ENCODE data around the gene RYR2.

RYR2 gene

DNA sequence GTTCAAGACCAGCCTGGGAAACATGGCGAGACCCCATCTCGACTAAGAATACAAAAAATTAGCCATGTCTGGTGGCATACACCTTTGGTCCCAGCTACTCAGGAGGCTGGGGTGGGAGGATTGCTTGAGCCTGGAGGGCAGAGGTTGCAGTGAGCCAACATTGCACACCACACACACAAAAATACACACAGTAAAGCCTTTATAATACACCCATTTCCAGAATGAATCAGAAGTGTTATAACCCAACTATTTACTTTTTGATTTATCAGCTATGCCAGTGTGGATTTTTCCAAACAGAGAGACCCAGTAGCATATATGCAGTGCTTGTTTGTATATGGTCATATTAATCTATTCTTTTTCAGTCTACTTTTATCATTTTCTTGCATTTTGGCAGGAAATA lies 648.7 kb downstream of the RYR2 start:
- DNase-seq, result no peak

DNA sequence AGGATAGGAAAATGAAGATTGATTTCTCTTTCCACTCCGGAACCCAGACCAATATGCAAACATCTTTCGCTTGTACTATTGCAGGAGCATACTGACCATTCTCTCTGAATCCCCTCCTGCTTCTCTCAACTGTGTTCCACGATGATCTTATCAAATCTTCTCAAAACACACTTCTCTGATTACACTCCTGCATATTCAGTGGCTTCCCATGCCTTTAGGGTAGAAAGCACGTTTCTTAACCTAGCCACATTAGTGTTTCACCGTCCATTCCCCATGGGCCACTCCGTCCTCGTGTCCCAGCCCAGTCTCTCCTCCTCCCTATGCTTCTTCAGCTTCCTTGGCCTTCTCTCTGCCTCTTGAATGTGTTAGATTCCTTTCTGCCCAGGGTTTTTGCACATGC lies 650.3 kb downstream of the RYR2 start:
- DNase-seq, result no peak

DNA sequence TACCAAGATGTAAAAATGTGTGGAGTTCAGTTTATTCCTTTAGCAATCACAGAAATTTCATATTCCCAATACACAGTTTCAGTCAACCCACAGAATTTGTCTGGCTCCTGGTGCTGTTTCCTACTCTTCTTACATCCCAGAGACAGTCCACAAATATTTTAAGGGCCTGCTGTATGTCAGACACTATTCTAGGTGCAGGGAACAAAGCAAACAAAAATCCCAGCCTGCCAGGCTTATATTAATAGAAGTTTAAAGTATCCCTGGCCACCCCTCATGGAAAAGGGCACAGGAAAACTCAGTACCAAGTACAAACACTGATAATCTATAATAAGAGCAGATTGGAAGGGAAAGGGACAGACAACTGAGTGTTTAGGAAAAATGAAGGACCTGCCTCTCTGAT lies 653.9 kb downstream of the RYR2 start:
- DNase-seq, result no peak

DNA sequence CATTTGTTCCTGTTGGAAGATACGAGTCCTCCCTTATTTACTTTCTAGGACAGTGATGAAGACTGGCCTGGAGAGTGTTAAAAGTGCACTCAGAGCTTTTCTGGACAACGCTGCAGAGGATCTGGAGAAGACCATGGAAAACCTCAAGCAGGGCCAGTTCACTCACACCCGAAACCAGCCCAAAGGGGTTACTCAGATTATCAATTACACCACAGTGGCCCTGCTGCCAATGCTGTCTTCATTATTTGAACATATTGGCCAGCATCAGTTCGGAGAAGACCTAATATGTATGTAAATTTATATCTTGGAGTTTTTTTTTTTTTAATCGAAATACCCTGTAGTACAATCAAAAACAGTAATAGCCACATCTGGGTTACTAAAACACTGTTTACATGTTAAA lies 658.2 kb downstream of the RYR2 start:
- DNase-seq, result no peak

DNA sequence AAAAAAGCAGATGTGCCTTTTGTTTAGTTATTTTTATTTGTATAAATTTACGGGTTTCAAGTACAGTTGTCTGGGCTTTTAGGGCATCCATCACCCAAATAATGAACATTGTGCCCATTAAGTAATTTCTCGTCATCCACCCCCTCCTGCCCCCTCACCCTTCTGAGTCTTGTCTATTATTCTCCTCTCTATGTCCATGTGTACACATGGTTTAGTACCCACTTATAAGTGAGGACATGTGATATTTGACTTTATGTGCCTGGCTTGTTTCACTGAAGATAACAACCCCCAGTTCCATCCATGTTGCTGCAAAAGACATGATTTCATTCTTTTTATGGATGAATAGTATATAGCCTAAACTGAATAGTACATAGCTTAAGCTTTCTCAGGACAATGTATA lies 659.5 kb downstream of the RYR2 start:
- DNase-seq, result no peak

DNA sequence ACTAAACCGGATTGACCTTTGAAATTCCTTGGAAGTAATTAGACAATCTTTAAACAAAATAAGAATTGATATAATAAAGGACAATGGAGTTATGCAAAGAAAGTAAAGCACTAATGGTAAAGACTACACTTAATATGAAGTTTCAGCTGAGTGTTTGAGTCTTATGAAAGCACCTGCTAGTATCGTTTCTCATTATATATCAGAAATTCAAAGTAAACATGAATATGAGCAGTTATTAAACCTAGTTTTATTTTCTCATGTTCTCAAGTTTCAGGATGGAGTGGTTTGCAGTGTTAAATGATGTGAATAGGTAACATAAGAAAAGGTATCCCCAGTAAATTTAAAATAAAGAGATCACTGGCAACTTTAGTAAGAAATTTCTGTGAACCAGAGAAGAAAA lies 660.2 kb downstream of the RYR2 start:
- DNase-seq, result no peak

DNA sequence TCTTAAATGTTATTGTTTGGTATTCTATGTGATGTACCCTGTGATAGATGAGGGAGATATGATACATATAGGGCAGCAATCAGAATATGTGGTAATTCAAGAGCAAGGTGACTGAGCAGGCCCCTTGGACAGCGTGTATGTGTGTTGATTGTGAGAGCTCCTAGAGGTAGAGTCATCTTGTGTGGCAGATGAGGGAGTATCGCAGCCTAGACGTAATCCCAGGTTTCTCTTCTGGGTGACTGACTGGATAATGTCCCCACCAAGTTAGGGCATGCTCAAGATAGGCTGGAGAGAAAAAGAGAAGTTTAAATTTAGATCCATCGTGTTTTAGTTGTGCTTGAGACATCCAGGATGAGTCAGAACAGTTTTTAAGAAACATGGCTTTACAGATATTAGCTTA lies 663.5 kb downstream of the RYR2 start:
- DNase-seq, result no peak

DNA sequence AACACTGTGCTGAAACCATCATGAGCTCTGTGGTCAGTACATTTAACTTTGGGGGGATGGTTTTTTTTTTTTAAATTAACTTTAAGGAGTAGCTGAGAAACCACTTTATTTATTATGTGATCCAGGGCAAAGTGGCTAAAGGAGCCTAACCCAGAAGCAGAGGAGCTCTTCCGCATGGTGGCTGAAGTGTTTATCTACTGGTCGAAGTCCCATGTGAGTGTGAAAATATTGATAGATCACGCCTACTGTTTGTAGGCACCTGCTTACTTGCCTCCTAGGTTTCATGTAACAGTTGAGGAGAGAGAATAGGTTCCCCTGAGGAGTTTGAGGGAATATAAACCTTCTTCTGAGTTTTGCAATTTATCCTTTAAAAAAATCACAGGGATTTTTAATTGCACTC lies 667.4 kb downstream of the RYR2 start:
- DNase-seq, result no peak

DNA sequence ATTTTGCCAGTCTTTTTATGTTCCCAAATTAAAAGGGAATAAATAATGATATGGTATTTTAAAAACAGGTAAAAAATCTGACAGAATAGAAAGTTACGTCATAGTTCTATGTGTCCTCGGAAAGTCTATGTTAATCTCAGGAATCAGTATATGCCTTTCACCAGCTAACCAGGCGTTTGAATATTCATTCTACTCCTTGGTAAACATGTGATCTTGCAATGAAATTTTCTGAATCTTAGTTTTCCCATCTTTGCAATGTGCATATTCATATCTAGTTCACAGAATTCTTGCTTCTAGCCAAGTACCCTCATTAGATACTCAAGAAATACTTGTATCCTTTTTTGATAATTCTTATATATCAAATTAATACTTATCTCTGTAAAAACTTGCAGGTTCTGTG lies 669.3 kb downstream of the RYR2 start:
- no peak for DNase-seq

DNA sequence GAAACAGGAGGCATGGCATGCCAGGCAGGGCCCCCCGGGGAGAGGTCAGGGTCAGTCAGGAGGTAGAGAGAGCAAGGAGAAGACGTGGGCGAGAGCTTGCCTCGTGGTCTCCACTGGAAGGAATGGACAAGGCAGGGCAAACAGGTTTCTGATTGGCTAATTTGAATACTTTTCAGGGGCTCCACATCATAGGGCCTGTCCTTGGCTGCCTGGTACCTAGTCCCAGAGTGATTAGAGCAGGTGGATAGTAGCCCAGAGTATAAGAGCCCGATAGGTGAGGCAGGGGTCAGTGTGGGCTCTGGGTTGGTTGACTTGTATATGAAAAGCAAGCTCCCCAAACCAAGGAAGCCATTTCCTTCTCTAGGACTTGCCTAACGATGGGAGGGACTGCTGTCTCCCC lies 670.1 kb downstream of the RYR2 start:
- DNase-seq, result no peak

DNA sequence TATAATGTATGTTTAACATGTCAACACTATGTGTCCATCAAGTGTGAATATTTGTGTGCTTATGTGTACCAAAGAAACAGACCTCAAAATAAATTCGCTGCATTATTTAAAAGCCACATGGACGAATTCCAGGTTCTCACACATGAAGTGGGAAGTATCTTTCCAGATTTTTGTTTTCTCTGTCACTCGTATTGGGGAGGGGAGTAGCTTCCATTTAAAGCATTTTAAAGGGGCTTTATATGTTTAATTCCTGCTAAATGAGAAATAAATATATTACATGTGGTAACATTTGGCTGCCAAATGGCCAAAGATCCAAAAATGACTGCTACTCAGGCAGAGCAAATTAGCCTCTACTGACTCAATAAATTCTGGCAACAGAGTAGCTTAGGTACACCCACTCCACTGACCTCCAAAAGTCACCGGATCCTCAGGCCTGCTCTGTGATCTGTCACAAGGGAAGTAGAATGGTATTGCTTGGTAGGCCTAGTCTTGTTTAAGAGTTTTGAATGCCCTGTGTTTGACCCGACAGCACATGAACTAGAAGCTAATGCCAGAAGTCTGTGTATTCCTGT lies 670.7 kb downstream of the RYR2 start:
- no peak for DNase-seq

DNA sequence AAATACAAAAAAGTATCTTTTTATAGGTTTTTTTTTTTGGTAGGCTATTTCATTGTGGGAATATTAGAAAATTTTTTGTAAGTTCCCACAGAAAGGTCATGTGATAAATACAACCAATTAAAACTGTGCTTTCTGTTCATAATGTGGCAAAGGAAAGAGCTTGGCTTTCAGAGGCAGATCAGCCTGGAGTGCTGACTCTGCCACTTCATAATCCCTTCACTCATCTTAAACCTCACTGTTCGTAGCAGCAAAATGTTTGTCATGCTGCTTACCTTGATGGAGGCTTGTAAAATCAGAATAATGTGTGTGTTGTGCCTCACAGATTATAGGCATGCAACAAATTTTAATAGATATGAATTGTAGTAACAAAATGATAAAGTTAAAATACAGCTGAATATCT lies 671.9 kb downstream of the RYR2 start:
- no peak for DNase-seq

DNA sequence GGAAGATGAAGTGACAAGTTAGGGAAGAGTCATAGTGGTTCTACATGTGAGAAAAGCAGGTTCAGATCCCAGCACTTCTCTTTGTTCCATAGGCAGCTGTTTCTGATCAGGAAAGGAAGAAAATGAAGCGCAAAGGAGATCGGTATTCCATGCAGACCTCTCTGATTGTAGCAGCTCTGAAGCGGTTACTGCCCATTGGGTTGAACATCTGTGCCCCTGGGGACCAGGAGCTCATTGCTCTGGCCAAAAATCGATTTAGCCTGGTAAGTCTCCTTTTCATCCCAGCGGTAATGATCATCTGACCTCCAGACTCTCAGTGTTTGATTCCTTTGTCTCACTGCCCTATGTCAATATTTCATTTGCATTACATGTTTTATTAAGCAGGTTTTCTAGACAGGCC lies 675.1 kb downstream of the RYR2 start:
- DNase-seq, result no peak

DNA sequence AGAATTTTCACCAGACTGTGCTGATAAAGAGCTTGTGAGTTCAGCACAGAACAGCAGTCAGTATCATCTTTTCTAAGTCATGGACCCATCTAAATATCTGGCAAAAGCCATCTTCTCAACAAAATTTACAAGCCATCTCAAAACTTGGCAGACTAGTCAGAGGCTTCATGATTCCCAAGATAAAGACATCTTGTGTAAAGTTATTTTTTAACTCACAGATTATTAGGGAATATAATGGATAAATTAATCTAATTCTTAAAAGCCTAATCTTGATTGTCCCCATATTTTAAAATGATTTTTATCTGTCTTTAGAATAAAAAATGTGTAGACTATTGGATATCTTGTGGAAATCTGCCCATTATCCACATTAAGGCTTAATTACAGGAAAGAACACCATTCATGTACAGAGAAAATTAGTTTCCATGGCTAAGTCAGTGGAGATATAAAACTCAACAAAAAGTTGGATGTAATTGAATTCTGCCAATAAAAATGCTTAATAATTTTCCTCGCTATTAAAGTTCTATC lies 688.9 kb downstream of the RYR2 start:
- no peak for DNase-seq

DNA sequence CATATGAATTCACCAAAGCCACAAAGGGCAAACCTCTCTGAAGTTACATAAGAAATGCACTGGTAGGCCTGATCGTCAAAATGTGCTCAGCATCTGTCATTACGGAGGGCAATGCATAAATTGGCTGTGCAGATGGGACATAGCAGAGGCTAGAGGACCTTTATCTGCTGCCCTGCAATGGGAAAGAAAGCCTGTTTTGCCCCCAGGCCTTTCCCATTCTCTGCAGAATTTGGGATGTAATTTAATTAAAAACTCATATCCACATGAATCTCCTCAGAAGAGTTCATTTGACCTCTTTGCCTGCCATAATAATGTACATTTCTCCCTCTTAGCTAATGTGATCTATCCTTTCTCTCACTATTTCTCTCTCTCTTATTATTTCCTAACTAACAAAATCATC lies 690.7 kb downstream of the RYR2 start:
- no peak for DNase-seq

DNA sequence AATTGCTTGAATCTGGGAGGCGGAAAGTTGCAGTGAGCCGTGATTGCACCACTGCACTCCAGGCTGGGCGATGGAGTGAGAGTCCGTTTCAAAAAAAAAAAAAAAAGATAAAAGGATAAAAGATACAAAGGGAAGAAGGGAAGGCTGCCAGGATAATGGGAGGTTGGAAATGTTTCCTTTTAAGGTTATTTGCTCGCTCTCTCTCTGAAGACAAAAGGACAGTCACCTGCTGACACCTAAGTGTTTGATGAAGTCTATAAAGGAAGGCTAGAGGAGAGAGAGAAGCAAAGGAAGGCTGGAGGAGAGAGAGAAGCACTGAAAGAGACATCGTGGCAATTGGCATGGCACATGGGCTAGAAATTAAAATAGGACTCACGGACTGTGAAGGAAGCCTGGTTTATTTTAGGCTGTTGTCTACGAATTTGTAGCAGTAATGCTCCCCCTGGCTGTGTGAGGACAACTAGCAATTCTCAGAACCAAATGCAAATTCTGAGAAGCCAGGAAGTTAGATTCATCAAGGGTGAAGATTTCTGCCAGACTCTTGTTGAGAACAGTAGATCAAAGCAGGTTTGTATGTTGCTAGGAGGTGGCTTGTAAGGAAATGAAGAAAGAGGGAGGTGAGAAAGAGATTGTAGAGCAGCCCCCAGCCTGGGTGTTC lies 694.5 kb downstream of the RYR2 start:
- no peak for DNase-seq

DNA sequence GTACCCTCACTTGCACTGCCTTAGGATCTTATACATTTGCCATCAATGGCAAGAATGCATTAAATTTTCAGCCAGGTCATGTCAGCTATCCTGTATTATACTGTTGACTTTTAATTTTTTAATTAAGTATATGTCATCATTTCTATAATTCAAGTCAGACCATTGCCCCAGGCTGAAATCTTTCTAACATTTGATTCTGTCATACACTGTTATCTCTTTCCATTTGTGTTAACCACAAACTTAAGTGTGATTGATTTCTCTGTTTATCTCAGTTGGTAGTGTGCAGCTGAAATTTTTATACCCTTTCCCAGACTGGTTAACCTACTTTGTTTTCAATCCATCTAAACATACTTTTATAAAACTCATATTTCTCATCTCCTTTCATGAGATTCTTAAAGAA lies 695.5 kb downstream of the RYR2 start:
- DNase-seq, result no peak

DNA sequence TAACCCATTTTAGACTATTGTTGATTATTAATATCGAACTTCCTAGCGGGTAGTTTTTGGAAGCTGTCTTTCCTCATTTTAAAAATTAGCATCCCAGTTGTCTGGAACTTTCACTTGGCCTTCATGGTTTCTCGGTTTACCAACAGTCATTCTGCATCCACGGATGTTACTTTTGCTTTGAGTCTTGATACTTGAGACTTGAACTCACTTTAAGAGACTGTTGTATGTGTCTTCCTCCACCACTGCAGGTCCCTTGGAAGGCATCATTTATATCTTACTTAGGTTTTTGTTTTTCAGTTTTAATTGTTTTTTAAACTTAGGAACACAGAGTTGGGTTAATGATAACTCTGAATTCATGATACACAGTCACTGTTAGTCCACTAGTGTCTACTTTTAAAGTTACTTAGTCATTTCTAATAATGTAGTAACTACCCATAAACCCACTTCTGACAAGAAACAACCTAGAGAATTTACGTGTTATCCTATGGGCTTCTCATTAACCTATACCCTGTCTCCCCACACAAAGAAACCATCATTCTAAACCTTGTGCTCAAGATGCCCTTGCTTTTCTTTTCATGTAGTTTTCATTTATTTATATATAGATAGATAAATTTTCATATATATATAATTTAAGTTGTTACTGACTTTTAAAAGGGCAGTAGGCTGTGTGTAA lies 696.1 kb downstream of the RYR2 start:
- no peak for DNase-seq

DNA sequence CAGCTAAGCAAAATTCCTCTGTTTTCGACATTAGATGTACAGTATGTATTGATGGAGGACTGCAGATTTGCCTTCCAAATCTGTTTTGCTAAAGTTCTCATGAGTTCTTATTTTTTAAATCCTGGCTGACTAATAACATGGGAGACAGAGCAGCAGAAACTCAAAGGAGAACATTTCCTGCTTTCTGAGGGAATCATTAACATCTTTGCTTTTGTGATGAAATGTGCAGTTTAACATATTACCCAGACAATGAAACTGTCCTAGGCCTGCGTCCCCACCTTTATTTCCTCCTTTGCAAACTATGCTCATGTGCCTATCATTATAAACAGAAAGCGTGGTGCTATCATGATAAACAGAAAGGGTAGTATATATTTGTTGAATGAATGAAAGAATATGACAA lies 698.9 kb downstream of the RYR2 start:
- no peak for DNase-seq

DNA sequence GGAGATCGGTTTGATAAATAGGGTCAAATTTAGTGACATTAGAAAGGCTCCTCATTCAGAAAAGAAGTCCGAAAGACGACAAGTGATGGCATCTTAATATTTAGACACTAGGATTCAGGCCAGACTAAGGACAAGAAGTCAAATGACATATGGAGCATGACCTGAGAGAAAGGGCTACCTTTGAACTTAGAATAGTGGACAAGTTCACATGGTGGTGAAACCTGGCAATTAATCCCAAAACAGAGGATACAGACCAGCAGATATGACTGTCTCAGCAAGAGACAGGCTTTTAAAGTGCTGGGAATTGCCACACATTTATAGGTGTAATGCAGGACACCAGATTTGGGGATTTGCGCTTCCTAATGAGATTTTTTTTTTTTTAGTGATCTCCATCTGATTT lies 703.6 kb downstream of the RYR2 start:
- no peak for DNase-seq

DNA sequence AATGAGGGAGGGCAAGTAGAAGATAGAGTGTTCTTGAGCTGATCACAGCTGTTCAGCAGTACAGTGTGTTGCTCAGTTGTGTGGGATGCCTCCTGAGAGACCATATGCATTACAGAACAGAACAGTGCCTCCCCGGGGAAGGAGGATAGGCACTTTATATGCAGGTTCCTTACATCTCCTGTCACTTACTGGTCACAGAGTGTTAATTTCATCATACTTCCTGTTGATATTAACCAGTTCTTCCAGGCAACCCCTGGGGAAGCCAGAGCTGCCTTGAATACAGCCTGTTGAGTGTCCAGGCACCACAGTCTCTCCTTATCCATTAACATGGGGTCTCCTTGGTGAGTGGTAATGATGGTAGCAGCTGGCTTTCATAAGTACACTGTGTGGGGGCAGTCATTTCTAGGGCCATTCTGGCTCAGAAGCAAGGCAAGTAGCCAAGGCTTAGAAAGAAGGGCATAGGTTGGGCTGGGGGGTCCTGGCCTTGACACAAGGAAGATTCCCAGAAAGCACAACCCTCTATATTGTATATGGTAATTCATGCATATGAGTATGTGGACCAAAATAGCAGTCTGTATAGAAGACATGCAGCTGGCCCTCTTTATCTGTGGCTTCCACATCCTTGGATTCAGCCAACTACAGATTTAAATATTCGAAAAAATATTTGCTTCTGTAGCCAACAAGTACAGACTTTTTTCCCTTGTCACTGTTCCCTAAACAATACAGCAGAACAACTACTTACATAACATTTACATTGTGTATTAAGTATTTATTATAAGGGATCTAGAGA lies 706.4 kb downstream of the RYR2 start:
- no peak for DNase-seq

DNA sequence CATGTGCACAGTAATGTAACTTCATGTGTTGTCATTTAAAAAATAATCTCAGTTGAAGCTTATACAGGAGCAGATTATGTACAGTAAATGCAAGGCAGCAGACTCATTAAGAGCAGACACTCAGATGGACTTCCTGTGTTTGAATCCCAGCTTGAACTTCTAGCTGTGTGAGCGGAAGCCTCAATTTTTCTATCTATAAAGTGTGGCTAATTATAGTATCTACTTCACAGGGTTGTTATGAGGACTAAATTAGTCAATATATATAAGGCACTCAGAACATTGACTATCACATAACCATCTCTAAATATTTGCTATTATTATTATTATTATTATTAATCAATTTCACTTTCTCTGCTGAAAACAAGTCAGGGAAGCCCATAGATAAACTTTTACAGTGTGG lies 707.1 kb downstream of the RYR2 start:
- no peak for DNase-seq

DNA sequence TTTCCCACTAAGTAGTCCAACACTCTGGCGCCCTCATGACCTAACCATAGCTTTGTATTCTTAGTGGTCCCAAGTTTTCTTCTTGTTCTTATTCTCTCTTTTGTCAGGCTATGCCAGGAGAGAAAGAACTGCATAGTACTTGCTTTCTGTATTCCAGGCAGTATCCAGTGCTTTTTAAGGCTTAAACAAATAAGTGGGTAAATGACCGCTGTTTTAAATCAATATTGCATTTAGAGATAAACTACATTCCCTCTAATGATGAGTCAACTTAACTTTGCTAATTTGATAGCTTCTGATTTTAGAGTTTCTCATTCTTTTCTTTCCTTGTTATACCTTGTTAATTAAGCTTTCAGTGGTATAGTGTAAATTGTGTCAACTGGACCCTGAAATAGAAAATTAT lies 709.1 kb downstream of the RYR2 start:
- no peak for DNase-seq

DNA sequence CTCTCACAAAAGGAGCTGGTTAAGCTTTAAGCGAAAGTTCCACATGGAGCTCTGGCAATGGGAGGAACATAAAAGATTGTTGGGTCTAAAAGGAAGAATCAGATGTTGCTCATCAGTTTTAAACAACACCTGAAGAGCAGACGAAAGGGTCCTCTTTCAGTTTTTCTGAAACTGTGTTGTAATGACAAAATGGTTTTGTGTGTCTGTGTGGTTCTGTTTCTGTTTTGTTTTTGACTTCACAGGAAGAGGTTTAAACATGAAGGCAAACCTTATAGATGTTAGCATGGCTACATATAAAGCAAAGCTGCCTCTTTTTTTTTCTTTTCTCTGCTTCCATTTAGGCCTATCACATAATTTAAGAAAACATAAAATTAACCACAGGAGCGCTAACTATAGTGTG lies 712.6 kb downstream of the RYR2 start:
- DNase-seq, result no peak

Data from HCEC 1CT (cell line).